ENCODE results near the gene CAMSAP1. TPM values are rescaled to one million over a fixed set of nuclear protein-coding genes. Genes with fewer than 3 reads are reported as not detected.

The CAMSAP1 gene
- total and polyA plus RNA-seq, 10 of the 15 experiments (the other 5 are each of a cell fraction or from before 2014, with no cell fraction given), result 1.4 to 24.7 (median 8.0) TPM

DNA sequence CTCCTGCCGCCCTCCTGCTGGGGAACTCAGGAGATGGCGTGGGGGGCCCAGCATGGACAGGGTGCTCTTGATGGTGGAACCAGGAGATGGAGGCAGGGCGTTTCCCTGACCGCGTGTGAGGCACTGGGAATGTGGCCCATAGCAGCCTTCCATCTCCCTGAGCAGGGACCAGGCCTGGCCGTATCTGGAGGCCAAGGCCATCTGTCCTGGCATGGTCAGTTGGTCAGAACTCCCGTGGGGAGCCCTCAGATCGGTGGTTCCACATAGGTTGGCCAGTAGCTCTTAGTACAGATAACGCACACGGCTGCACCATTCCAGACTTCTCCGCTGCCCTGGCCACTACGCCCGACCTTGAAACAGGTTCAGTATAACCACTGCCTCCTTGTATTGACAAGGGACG lies 127.8 kb downstream of the CAMSAP1 start (continued):
- TF ChIP-seq HDAC6 (IDR thresholded peaks at IDR 0.05; ENCODE audit: unreplicated experiment), result no peak
- TF ChIP-seq, protein P1, sequence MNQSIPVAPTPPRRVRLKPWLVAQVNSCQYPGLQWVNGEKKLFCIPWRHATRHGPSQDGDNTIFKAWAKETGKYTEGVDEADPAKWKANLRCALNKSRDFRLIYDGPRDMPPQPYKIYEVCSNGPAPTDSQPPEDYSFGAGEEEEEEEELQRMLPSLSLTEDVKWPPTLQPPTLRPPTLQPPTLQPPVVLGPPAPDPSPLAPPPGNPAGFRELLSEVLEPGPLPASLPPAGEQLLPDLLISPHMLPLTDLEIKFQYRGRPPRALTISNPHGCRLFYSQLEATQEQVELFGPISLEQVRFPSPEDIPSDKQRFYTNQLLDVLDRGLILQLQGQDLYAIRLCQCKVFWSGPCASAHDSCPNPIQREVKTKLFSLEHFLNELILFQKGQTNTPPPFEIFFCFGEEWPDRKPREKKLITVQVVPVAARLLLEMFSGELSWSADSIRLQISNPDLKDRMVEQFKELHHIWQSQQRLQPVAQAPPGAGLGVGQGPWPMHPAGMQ (IDR thresholded peaks at IDR 0.05; ENCODE audit: borderline replicate concordance), result no peak

DNA sequence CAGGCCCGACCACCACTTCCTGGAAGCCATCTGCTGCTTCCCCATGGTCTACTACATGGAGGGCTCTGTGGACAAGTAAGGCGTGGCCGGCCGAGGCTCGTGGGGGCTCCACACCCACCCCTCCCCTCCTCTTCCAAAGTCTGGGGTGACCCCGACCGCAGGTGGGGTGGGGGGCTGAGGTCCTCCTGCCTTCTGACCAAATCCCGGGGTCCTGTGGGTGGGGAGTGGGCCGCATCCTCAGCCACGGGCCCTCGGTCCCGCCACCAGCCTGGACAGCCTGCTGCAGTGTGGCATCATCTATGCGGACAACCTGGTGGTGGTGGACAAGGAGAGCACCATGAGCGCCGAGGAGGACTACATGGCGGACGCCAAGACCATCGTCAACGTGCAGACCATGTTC lies 128.9 kb downstream of the CAMSAP1 start:
- Histone ChIP-seq H3K4me3 (no peak overlapping the region), H3K36me3 (ENCODE audit: control insufficient read depth in 2 of 2, insufficient read depth in 2 of 2, low read length in 1 of 2) (no peaks in the 10 kb centered on the region), H3K4me2 (ENCODE audit: control insufficient read depth, insufficient read depth) (no peak overlapping the region), H3K79me2 (ENCODE audit: control insufficient read depth, insufficient read depth, low read length) (no peaks in the 10 kb centered on the region), H3K9ac (ENCODE audit: control insufficient read depth, insufficient read depth, low read length) (no peak overlapping the region), H2AFZ (ENCODE audit: control insufficient read depth, low read depth, low read length) (no peak overlapping the region), H3K27ac (ENCODE audit: control insufficient read depth, insufficient read depth) (no peak overlapping the region), H3K4me1 (ENCODE audit: control insufficient read depth, insufficient read depth, low read length) (no peaks in the 10 kb centered on the region), H3K9me3 (replicated peaks; ENCODE audit: control insufficient read depth, insufficient read depth, low read length) (no peaks in the 10 kb centered on the region), H3K27me3 (replicated peaks in 1 of 2; ENCODE audit: control insufficient read depth in 2 of 2, insufficient read depth in 2 of 2, low read length in 1 of 2) (no peaks in the 10 kb centered on the region), H4K20me1 (ENCODE audit: control insufficient read depth, insufficient read depth) (no peaks in the 10 kb centered on the region)
- in situ Hi-C loops (cut with MboI), result no loop called here
- ChIA-PET POLR2A (no interaction called here), RAD21 (ENCODE audit: unreplicated experiment) (no interaction called here), CTCF (no interaction called here), SMC1A (ENCODE audit: uncharacterized antibody, unreplicated experiment) (no interaction called here)
- BruUV-seq (replicated peaks), result no TSS peak
- FAIRE-seq, result no peak
- no peak for ATAC-seq
- intact Hi-C loops (cut with micrococcal nuclease; ENCODE audit: unreplicated experiment), result no loop called here
- no peak for DNase-seq (ENCODE audit: low read depth, low spot score)
- TF ChIP-seq ZNF24 (IDR thresholded peaks at IDR 0.05), result no peak
- no peak for TF ChIP-seq ATF7 (IDR thresholded peaks at IDR 0.05; ENCODE audit: low read depth)
- TF ChIP-seq CHD1 (IDR thresholded peaks at IDR 0.05; ENCODE audit: low read depth, low read length), result no peak
- no peak for TF ChIP-seq BACH1 (IDR thresholded peaks at IDR 0.05; ENCODE audit: borderline replicate concordance)
- TF ChIP-seq, protein P2, sequence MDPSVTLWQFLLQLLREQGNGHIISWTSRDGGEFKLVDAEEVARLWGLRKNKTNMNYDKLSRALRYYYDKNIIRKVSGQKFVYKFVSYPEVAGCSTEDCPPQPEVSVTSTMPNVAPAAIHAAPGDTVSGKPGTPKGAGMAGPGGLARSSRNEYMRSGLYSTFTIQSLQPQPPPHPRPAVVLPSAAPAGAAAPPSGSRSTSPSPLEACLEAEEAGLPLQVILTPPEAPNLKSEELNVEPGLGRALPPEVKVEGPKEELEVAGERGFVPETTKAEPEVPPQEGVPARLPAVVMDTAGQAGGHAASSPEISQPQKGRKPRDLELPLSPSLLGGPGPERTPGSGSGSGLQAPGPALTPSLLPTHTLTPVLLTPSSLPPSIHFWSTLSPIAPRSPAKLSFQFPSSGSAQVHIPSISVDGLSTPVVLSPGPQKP (IDR thresholded peaks at IDR 0.05; ENCODE audit: low read depth, low read length), result no peak
- TF ChIP-seq HDGF (IDR thresholded peaks at IDR 0.05), result no peak
- TF ChIP-seq ZZZ3 (IDR thresholded peaks at IDR 0.05; ENCODE audit: control insufficient read depth, insufficient read length, low read depth), result no peak
- no peak for TF ChIP-seq EGR1 (IDR thresholded peaks at IDR 0.05; ENCODE audit: borderline replicate concordance in 1 of 2, low read depth in 2 of 2, low read length in 2 of 2)
- TF ChIP-seq, protein P3, sequence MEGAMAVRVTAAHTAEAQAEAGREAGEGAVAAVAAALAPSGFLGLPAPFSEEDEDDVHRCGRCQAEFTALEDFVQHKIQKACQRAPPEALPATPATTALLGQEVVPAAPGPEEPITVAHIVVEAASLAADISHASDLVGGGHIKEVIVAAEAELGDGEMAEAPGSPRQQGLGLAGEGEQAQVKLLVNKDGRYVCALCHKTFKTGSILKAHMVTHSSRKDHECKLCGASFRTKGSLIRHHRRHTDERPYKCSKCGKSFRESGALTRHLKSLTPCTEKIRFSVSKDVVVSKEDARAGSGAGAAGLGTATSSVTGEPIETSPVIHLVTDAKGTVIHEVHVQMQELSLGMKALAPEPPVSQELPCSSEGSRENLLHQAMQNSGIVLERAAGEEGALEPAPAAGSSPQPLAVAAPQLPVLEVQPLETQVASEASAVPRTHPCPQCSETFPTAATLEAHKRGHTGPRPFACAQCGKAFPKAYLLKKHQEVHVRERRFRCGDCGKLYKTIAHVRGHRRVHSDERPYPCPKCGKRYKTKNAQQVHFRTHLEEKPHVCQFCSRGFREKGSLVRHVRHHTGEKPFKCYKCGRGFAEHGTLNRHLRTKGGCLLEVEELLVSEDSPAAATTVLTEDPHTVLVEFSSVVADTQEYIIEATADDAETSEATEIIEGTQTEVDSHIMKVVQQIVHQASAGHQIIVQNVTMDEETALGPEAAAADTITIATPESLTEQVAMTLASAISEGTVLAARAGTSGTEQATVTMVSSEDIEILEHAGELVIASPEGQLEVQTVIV (IDR thresholded peaks at IDR 0.05; ENCODE audit: borderline replicate concordance, partially characterized antibody), result no peak
- TF ChIP-seq EP300 (IDR thresholded peaks at IDR 0.05; ENCODE audit: borderline replicate concordance in 1 of 2, control insufficient read depth in 1 of 2, low read depth in 2 of 2, low read length in 2 of 2), result no peak
- TF ChIP-seq ZNF622 (IDR thresholded peaks at IDR 0.05), result no peak
- no peak for TF ChIP-seq ZBED1 (IDR thresholded peaks at IDR 0.05; ENCODE audit: borderline replicate concordance)
- TF ChIP-seq, protein P4, sequence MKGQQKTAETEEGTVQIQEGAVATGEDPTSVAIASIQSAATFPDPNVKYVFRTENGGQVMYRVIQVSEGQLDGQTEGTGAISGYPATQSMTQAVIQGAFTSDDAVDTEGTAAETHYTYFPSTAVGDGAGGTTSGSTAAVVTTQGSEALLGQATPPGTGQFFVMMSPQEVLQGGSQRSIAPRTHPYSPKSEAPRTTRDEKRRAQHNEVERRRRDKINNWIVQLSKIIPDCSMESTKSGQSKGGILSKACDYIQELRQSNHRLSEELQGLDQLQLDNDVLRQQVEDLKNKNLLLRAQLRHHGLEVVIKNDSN (IDR thresholded peaks at IDR 0.05; ENCODE audit: borderline replicate concordance, extremely low read length, insufficient read depth, low read depth, low read length), result no peak
- no peak for TF ChIP-seq RBBP5 (conservative IDR thresholded peaks at IDR 0.05)
- 53% methylated on average over 16 of the region's 19 CpGs for WGBS (ENCODE audit: insufficient coverage, insufficient replicate concordance, low lambda C conversion rate, missing lambda C conversion rate)
